HEK293T (cell line): ENCODE results near the gene DLX1.

Experiments
- SP1 ChIP-seq: fragments of 450-650 bp; IDR thresholded peaks from 2 replicates; pipeline ENCODE4 v1.6.1; 2017
- TF ChIP-seq, protein P1 (sequence below): fragments of 450-650 bp; IDR thresholded peaks from 2 replicates; pipeline ENCODE4 v1.6.1; 2016

GRCh38 chr2:172046866-172047565 lies 38.3 kb upstream of the DLX1 start:
- no peak for TF ChIP-seq SP1
- TF ChIP-seq, protein P1, sequence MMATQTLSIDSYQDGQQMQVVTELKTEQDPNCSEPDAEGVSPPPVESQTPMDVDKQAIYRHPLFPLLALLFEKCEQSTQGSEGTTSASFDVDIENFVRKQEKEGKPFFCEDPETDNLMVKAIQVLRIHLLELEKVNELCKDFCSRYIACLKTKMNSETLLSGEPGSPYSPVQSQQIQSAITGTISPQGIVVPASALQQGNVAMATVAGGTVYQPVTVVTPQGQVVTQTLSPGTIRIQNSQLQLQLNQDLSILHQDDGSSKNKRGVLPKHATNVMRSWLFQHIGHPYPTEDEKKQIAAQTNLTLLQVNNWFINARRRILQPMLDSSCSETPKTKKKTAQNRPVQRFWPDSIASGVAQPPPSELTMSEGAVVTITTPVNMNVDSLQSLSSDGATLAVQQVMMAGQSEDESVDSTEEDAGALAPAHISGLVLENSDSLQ = peak; percentile 85
